Measurements from ENCODE around the gene SDR42E1.

GRCh38 chr16:82006036-82006435 is 5.2 kb downstream of the SDR42E1 start:
- TF ChIP-seq CTCF (IDR thresholded peaks at IDR 0.05) (no peak), POLR2A (IDR thresholded peaks at IDR 0.05) (no peak)
